HEK293 (cell line): ENCODE results near the gene MLLT1.

Source experiments
- CTCF ChIP-seq: fragments of 450-650 bp; formaldehyde crosslinking; IDR thresholded peaks from 2 replicates; pipeline ENCODE4 v1.5.1; 2016; ENCODE audit warnings: missing biosample characterization, missing genetic modification characterization
- EGR2 ChIP-seq: fragments of 450-650 bp; formaldehyde crosslinking; IDR thresholded peaks from 2 replicates; pipeline ENCODE4 v1.5.1; 2016; ENCODE audit warnings: low read depth, missing biosample characterization, missing genetic modification characterization
- REST ChIP-seq: fragments of 450-650 bp; formaldehyde crosslinking; IDR thresholded peaks from 2 replicates; pipeline ENCODE4 v1.5.1; 2016; ENCODE audit warnings: missing biosample characterization, missing genetic modification characterization

- TF ChIP-seq CTCF (no peak), REST (no peak), EGR2 (tag by site-specific recombination) (no peak)
Measured at GRCh38 chr19:6210721-6211600, 68.8 kb downstream of the MLLT1 start.
